Skeletal muscle tissue (tissue), 4 donors: ENCODE data around the gene TYW3. TPM values are rescaled to one million over a fixed set of nuclear protein-coding genes. Genes with fewer than 3 reads are reported as not detected.

Experiments
- H3K27ac ChIP-seq: one replicate; pipeline ENCODE4 v1.7.0; 2013; ENCODE audit warnings: mild to moderate bottlenecking, low read depth, low read length, inconsistent platforms
- H3K27me3 ChIP-seq, 3 donors: one replicate each; pipeline ENCODE4 v1.7.0; 2013; ENCODE audit warnings: low read length in 3 of 3; ENCODE audit not compliant: control insufficient read depth in 3 of 3, insufficient read depth in 3 of 3
- H3K36me3 ChIP-seq, 3 donors: one replicate each; pipeline ENCODE4 v1.7.0; 2013; ENCODE audit warnings: low read length in 3 of 3; ENCODE audit not compliant: control insufficient read depth in 3 of 3, insufficient read depth in 3 of 3
- H3K4me1 ChIP-seq, 3 donors: one replicate each; pipeline ENCODE4 v1.7.0; 2013; ENCODE audit warnings: low read length in 3 of 3, mild to moderate bottlenecking in 3 of 3; ENCODE audit not compliant: control insufficient read depth in 3 of 3, insufficient read depth in 3 of 3
- H3K4me3 ChIP-seq, 3 donors: one replicate each; pipeline ENCODE4 v1.7.0; 2013; ENCODE audit warnings: low read length in 3 of 3
- H3K9ac ChIP-seq, 3 donors: one replicate each; pipeline ENCODE4 v1.7.0; 2013; ENCODE audit warnings: low read length in 3 of 3, mild to moderate bottlenecking in 3 of 3, moderate library complexity in 2 of 3, low read depth in 1 of 3
- H3K9me3 ChIP-seq, 3 donors: one replicate each; pipeline ENCODE4 v1.7.0; 2013; ENCODE audit warnings: low read length in 3 of 3; ENCODE audit not compliant: control insufficient read depth in 3 of 3
- total RNA-seq: library from RNA; depleted of rRNA; stranded (reverse); fragments of >200 nt; gene quantifications from one replicate; pipeline ENCODE4 v1.2.3, GENCODE V29; 2014
- donor health status: Osteomylitis.

Gene TYW3
- 7.3 TPM for total RNA-seq

- peak within 1 kb of the TSS; percentile 96 to 98 (median 97) for H3K4me3 ChIP-seq
- H3K9me3 ChIP-seq = no peaks in the 10 kb centered on the region
- peak within 1 kb of the TSS; percentile 83 to 95 (median 89) for H3K9ac ChIP-seq
- H3K4me1 ChIP-seq = peaks cover 15 to 23% (median 17%) of the 10 kb centered on the region in 3 donors
- peak within 1 kb of the TSS; percentile 80 for H3K27ac ChIP-seq
- H3K27me3 ChIP-seq = no peaks in the 10 kb centered on the region
- peaks cover 7 to 14% (median 7%) of the 10 kb centered on the region in 3 donors for H3K36me3 ChIP-seq
Observed at GRCh38 chr1:74732960-74733603, at the start of gene TYW3, which contains the start of gene CRYZ. TSS of gene TYW3 (plus strand) at chr1:74733152. CDS start at chr1:74733245, 93 bp downstream. TSS of gene CRYZ (minus strand) at chr1:74733050. CDS start at chr1:74724821, 8,229 bp downstream.

- H3K9ac ChIP-seq = no peak overlapping the region
- no peak overlapping the region for H3K27ac ChIP-seq
- H3K4me3 ChIP-seq = no peak overlapping the region
- H3K4me1 ChIP-seq = no peaks in the 10 kb centered on the region
- no peaks in the 10 kb centered on the region for H3K27me3 ChIP-seq
- no peaks in the 10 kb centered on the region for H3K9me3 ChIP-seq
- no peaks in the 10 kb centered on the region for H3K36me3 ChIP-seq
Observed at GRCh38 chr1:74683656-74684055, 49.3 kb upstream of the TYW3 start.

- no peaks in the 10 kb centered on the region for H3K4me1 ChIP-seq
- H3K27me3 ChIP-seq = no peaks in the 10 kb centered on the region
- H3K9ac ChIP-seq = no peak overlapping the region
- H3K4me3 ChIP-seq = no peak overlapping the region
- H3K27ac ChIP-seq = no peak overlapping the region
- no peaks in the 10 kb centered on the region for H3K36me3 ChIP-seq
- H3K9me3 ChIP-seq = no peaks in the 10 kb centered on the region
Observed at GRCh38 chr1:74684301-74684700, 48.7 kb upstream of the TYW3 start.

- no peak overlapping the region for H3K27ac ChIP-seq
- H3K4me3 ChIP-seq = no peak overlapping the region
- no peak overlapping the region for H3K9ac ChIP-seq
- H3K4me1 ChIP-seq = no peaks in the 10 kb centered on the region
- no peaks in the 10 kb centered on the region for H3K9me3 ChIP-seq
- H3K36me3 ChIP-seq = no peaks in the 10 kb centered on the region
- H3K27me3 ChIP-seq = no peaks in the 10 kb centered on the region
Observed at GRCh38 chr1:74686928-74687327, 46.0 kb upstream of the TYW3 start.

- Histone ChIP-seq H3K27ac (no peak overlapping the region), H3K36me3 (no peaks in the 10 kb centered on the region), H3K9ac (no peak overlapping the region), H3K9me3 (no peaks in the 10 kb centered on the region), H3K4me3 (no peak overlapping the region), H3K4me1 (no peaks in the 10 kb centered on the region), H3K27me3 (no peaks in the 10 kb centered on the region)
Observed at GRCh38 chr1:74689621-74690363, 43.2 kb upstream of the TYW3 start.

GRCh38 chr1:74690364-74690696 lies 42.6 kb upstream of the TYW3 start:
- H3K27me3 ChIP-seq = no peaks in the 10 kb centered on the region
- H3K9me3 ChIP-seq = no peaks in the 10 kb centered on the region
- H3K4me3 ChIP-seq = no peak overlapping the region
- H3K9ac ChIP-seq = no peak overlapping the region
- H3K27ac ChIP-seq = no peak overlapping the region
- no peaks in the 10 kb centered on the region for H3K4me1 ChIP-seq
- no peaks in the 10 kb centered on the region for H3K36me3 ChIP-seq

GRCh38 chr1:74690909-74691308 lies 42.0 kb upstream of the TYW3 start:
- Histone ChIP-seq H3K9ac (no peak overlapping the region), H3K4me3 (no peak overlapping the region)

GRCh38 chr1:74693473-74693872 lies 39.5 kb upstream of the TYW3 start:
- Histone ChIP-seq H3K36me3 (no peaks in the 10 kb centered on the region), H3K4me3 (no peak overlapping the region), H3K9me3 (no peaks in the 10 kb centered on the region)

More at GRCh38 chr1:74690909-74691308, 42.0 kb upstream of the TYW3 start:
- H3K27ac ChIP-seq = no peak overlapping the region
- H3K9me3 ChIP-seq = no peaks in the 10 kb centered on the region
- H3K27me3 ChIP-seq = no peaks in the 10 kb centered on the region
- no peaks in the 10 kb centered on the region for H3K4me1 ChIP-seq
- H3K36me3 ChIP-seq = no peaks in the 10 kb centered on the region

GRCh38 chr1:74697832-74698231 lies 35.1 kb upstream of the TYW3 start:
- Histone ChIP-seq H3K9ac (no peak overlapping the region), H3K36me3 (peaks cover 0 to 4% (median 3%) of the 10 kb centered on the region in 3 donors), H3K9me3 (no peaks in the 10 kb centered on the region), H3K27ac (no peak overlapping the region), H3K27me3 (no peaks in the 10 kb centered on the region), H3K4me3 (no peak overlapping the region), H3K4me1 (no peaks in the 10 kb centered on the region)

More at GRCh38 chr1:74693473-74693872, 39.5 kb upstream of the TYW3 start:
- H3K9ac ChIP-seq = no peak overlapping the region
- H3K4me1 ChIP-seq = no peaks in the 10 kb centered on the region
- no peak overlapping the region for H3K27ac ChIP-seq
- no peaks in the 10 kb centered on the region for H3K27me3 ChIP-seq

- Histone ChIP-seq H3K36me3 (peaks cover 2 to 9% (median 8%) of the 10 kb centered on the region in 3 donors), H3K4me3 (no peak overlapping the region), H3K9ac (no peak overlapping the region), H3K27ac (no peak overlapping the region), H3K4me1 (no peaks in the 10 kb centered on the region), H3K27me3 (no peaks in the 10 kb centered on the region), H3K9me3 (no peaks in the 10 kb centered on the region)
Observed at GRCh38 chr1:74699331-74699730, 33.6 kb upstream of the TYW3 start.
